H9 (cell line): Measurements from ENCODE around the gene NPM3. TPM values are rescaled to one million over a fixed set of nuclear protein-coding genes. Genes with fewer than 3 reads are reported as not detected.

ENCODE experiments used
- DNase-seq: peaks from one replicate; pipeline ENCODE4 v3.0.0-alpha.2; 2017
- H2AFZ ChIP-seq: one replicate; pipeline ENCODE4 v1.6.1; 2013; ENCODE audit warnings: mild to moderate bottlenecking, low read length, control low read depth, moderate library complexity
- H2AK5ac ChIP-seq: 2 replicates; pipeline ENCODE4 v1.6.1; 2013; ENCODE audit warnings: low read length, control low read depth, mixed read lengths; ENCODE audit not compliant: insufficient read length
- H2BK120ac ChIP-seq: one replicate; pipeline ENCODE4 v1.6.1; 2013; ENCODE audit warnings: low read depth, mild to moderate bottlenecking, low read length, control low read depth, inconsistent platforms; ENCODE audit not compliant: poor library complexity, severe bottlenecking
- H2BK12ac ChIP-seq: 2 replicates; pipeline ENCODE4 v1.6.1; 2013; ENCODE audit warnings: low read length, control low read depth, mixed read lengths, low read depth; ENCODE audit not compliant: insufficient read length
- H2BK15ac ChIP-seq: 2 replicates; pipeline ENCODE4 v1.6.1; 2013; ENCODE audit warnings: low read depth, low read length, control low read depth
- H2BK20ac ChIP-seq: one replicate; pipeline ENCODE4 v1.6.1; 2013; ENCODE audit warnings: low read depth, mild to moderate bottlenecking, low read length, control low read depth, inconsistent platforms; ENCODE audit not compliant: poor library complexity, severe bottlenecking
- H2BK5ac ChIP-seq: 2 replicates; pipeline ENCODE4 v1.6.1; 2013; ENCODE audit warnings: low read length, control low read depth, mixed read lengths; ENCODE audit not compliant: insufficient read length
- H3K14ac ChIP-seq: 2 replicates; pipeline ENCODE4 v1.6.1; 2013; ENCODE audit warnings: low read length, control low read depth; ENCODE audit not compliant: insufficient read depth
- H3K18ac ChIP-seq: 2 replicates; pipeline ENCODE4 v1.6.1; 2013; ENCODE audit warnings: low read depth, mild to moderate bottlenecking, mixed read lengths, low read length, control low read depth; ENCODE audit not compliant: insufficient read length
- H3K23ac ChIP-seq: 2 replicates; pipeline ENCODE4 v1.6.1; 2013; ENCODE audit warnings: low read length, control low read depth, mixed read lengths, low read depth; ENCODE audit not compliant: insufficient read length
- H3K23me2 ChIP-seq: 2 replicates; pipeline ENCODE4 v1.6.1; 2013; ENCODE audit warnings: low read depth, mild to moderate bottlenecking, mixed read lengths, low read length, control low read depth; ENCODE audit not compliant: insufficient read length, poor library complexity, severe bottlenecking
- H3K27ac ChIP-seq: 2 replicates; pipeline ENCODE4 v1.5.1; 2013; ENCODE audit warnings: low read length, control low read depth, mixed read lengths, low read depth; ENCODE audit not compliant: insufficient read length
- H3K27me3 ChIP-seq: 2 replicates; pipeline ENCODE4 v1.6.1; 2013; ENCODE audit warnings: low read length, control low read depth, inconsistent platforms; ENCODE audit not compliant: insufficient read depth
- H3K4ac ChIP-seq: 2 replicates; pipeline ENCODE4 v1.6.1; 2013; ENCODE audit warnings: low read depth, mild to moderate bottlenecking, control low read depth, inconsistent platforms, low read length, moderate library complexity
- H3K4me1 ChIP-seq: 2 replicates; pipeline ENCODE4 v1.6.1; 2013; ENCODE audit warnings: low read length, control low read depth, inconsistent platforms; ENCODE audit not compliant: insufficient read depth
- H3K4me2 ChIP-seq: 2 replicates; pipeline ENCODE4 v1.6.1; 2013; ENCODE audit warnings: low read length, control low read depth, mixed read lengths; ENCODE audit not compliant: insufficient read length, insufficient read depth
- H3K56ac ChIP-seq: 2 replicates; pipeline ENCODE4 v1.6.1; 2013; ENCODE audit warnings: low read depth, mild to moderate bottlenecking, mixed read lengths, low read length, control low read depth; ENCODE audit not compliant: insufficient read length
- H3K79me1 ChIP-seq: 2 replicates; pipeline ENCODE4 v1.6.1; 2013; ENCODE audit warnings: low read depth, mild to moderate bottlenecking, moderate library complexity, low read length, control low read depth, inconsistent platforms; ENCODE audit not compliant: insufficient read depth, poor library complexity, severe bottlenecking
- H3K79me2 ChIP-seq: 2 replicates; pipeline ENCODE4 v1.6.1; 2013; ENCODE audit warnings: low read length, control low read depth, inconsistent platforms; ENCODE audit not compliant: insufficient read depth
- H3K9ac ChIP-seq: 2 replicates; pipeline ENCODE4 v1.6.1; 2013; ENCODE audit warnings: low read length, control low read depth, mixed read lengths; ENCODE audit not compliant: insufficient read length; ENCODE audit errors: extremely low read depth
- H3K9me3 ChIP-seq: one replicate; pipeline ENCODE4 v1.6.1; 2013; ENCODE audit warnings: low read depth, low read length, inconsistent platforms; ENCODE audit not compliant: control insufficient read depth
- H3T11ph ChIP-seq: one replicate; pipeline ENCODE4 v1.6.1; 2013; ENCODE audit warnings: mild to moderate bottlenecking, low read length, control low read depth, inconsistent platforms
- H4K20me1 ChIP-seq: one replicate; pipeline ENCODE4 v1.6.1; 2013; ENCODE audit not compliant: control insufficient read depth, insufficient read length, insufficient read depth
- H4K5ac ChIP-seq: 2 replicates; pipeline ENCODE4 v1.6.1; 2013; ENCODE audit warnings: low read depth, mild to moderate bottlenecking, mixed read lengths, low read length, control low read depth; ENCODE audit not compliant: insufficient read length
- H4K8ac ChIP-seq: replicated peaks from 2 replicates; pipeline ENCODE4 v1.6.1; 2013; ENCODE audit warnings: low read length, control low read depth, mixed read lengths, low read depth; ENCODE audit not compliant: insufficient read length
- H4K91ac ChIP-seq: 2 replicates; pipeline ENCODE4 v1.6.1; 2013; ENCODE audit warnings: low read depth, mild to moderate bottlenecking, moderate library complexity, mixed read lengths, low read length, control low read depth; ENCODE audit not compliant: insufficient read length
- H3K27ac Mint-ChIP-seq, 3 experiments: 2 replicates in 2 of 3; 3 replicates in 1 of 3; pipeline ENCODE4 v1.8.0; 2020 to 2021; ENCODE audit warnings: mixed read lengths in 3 of 3, mild to moderate bottlenecking in 1 of 3, moderate library complexity in 1 of 3
- H3K27me3 Mint-ChIP-seq: 2 replicates; pipeline ENCODE4 v1.8.0; 2021; ENCODE audit warnings: low read depth, mild to moderate bottlenecking, moderate library complexity, mixed read lengths
- H3K36me3 Mint-ChIP-seq, 3 experiments: 2 replicates in 2 of 3; 3 replicates in 1 of 3; pipeline ENCODE4 v1.8.0; 2020 to 2021; ENCODE audit warnings: low read depth in 3 of 3, mixed read lengths in 3 of 3; ENCODE audit not compliant: insufficient read depth in 1 of 3
- H3K4me1 Mint-ChIP-seq, 2 experiments: 2 replicates each; pipeline ENCODE4 v1.8.0; 2020; ENCODE audit warnings: mixed read lengths in 2 of 2
- H3K4me3 Mint-ChIP-seq, 2 experiments: 2 replicates in 1 of 2; 3 replicates in 1 of 2; pipeline ENCODE4 v1.8.0; 2020 to 2021; ENCODE audit warnings: mild to moderate bottlenecking in 2 of 2, mixed read lengths in 2 of 2, moderate library complexity in 1 of 2
- H3K9me3 Mint-ChIP-seq, 2 experiments: 2 replicates in 1 of 2; 3 replicates in 1 of 2; pipeline ENCODE4 v1.8.0; 2020; ENCODE audit warnings: mild to moderate bottlenecking in 2 of 2, mixed read lengths in 2 of 2, moderate library complexity in 1 of 2
- WGBS: extraction: QIAGEN DNeasy Blood & Tissue Kit; methylation state at CpG from one replicate; pipeline ENCODE4 v1.1.7; 2013; ENCODE audit warnings: missing lambda C conversion rate, low lambda C conversion rate, mixed read lengths; ENCODE audit not compliant: insufficient read length; ENCODE audit errors: extremely low coverage; 5-methylcytosine and 5-hydroxymethylcytosine counted together
- total RNA-seq: library from RNA; stranded (reverse); gene quantifications from 2 replicates; pipeline ENCODE4 v1.2.1, GENCODE V29; 2021
- TF ChIP-seq, protein P1 (sequence below): fragments of 200-600 bp; sonication (generic); conservative IDR thresholded peaks from 3 replicates; pipeline ENCODE4 v1.8.0; 2021; ENCODE audit warnings: antibody characterized with exemption, mild to moderate bottlenecking

Gene NPM3
- total RNA-seq, 1 experiment from 2014 or later, result 133 TPM

DNA sequence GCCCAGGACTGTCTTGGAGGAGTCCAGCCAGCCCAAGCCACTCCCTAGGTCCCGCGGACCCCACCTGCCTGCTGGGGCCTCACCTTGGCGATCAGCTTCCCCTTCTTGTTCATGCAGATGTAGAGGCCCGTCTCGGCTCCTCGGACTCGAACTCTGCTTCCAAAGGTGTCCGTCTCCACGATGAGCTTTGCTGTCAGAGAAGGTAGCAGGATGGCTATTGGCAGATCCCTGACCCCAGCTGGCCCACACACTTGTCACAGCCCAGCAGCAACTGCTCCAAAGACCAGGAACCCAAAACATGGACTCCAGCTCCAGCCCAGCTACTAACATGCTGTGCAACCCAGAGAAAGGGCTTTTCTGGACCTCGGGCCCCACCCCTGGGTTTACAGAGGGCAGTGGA lies 11.9 kb downstream of the NPM3 start:
- H2AK5ac ChIP-seq, result no peak overlapping the region
- Mint-ChIP-seq H3K27ac (no peak overlapping the region; a peak in 2 of 7 replicates), H3K4me1 (peaks cover 36 to 47% of the 10 kb centered on the region in 2 experiments), H3K36me3 (peaks cover 0 to 5% (median 0%) of the 10 kb centered on the region in 3 experiments; a peak in 3 of 7 replicates), H3K9me3 (no peaks in the 10 kb centered on the region; a peak in 1 of 5 replicates), H3K27me3 (peaks cover 52% of the 10 kb centered on the region), H3K4me3 (peak overlapping the region in 1 of 2 experiments; percentile 44; a peak in 1 of 5 replicates)
- H2BK12ac ChIP-seq, result no peak overlapping the region
- H4K5ac ChIP-seq, result no peak overlapping the region
- TF ChIP-seq, protein P1, sequence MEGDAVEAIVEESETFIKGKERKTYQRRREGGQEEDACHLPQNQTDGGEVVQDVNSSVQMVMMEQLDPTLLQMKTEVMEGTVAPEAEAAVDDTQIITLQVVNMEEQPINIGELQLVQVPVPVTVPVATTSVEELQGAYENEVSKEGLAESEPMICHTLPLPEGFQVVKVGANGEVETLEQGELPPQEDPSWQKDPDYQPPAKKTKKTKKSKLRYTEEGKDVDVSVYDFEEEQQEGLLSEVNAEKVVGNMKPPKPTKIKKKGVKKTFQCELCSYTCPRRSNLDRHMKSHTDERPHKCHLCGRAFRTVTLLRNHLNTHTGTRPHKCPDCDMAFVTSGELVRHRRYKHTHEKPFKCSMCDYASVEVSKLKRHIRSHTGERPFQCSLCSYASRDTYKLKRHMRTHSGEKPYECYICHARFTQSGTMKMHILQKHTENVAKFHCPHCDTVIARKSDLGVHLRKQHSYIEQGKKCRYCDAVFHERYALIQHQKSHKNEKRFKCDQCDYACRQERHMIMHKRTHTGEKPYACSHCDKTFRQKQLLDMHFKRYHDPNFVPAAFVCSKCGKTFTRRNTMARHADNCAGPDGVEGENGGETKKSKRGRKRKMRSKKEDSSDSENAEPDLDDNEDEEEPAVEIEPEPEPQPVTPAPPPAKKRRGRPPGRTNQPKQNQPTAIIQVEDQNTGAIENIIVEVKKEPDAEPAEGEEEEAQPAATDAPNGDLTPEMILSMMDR, result no peak
- H3K9me3 ChIP-seq, result no peaks in the 10 kb centered on the region
- H3K23me2 ChIP-seq, result peaks cover 15% of the 10 kb centered on the region
- peaks cover 33% of the 10 kb centered on the region for H3K27me3 ChIP-seq
- H3K4me2 ChIP-seq, result no peak overlapping the region
- no peak overlapping the region for H3K23ac ChIP-seq
- no peaks in the 10 kb centered on the region for H3K79me2 ChIP-seq
- no peak overlapping the region for H4K8ac ChIP-seq
- H3K4me1 ChIP-seq, result peaks cover 7% of the 10 kb centered on the region; the same call in 1 of the 2 replicates
- no peak overlapping the region for H3K27ac ChIP-seq
- H3T11ph ChIP-seq, result no peak overlapping the region
- H3K79me1 ChIP-seq, result no peaks in the 10 kb centered on the region
- H2BK120ac ChIP-seq, result no peak overlapping the region
- no peak for DNase-seq
- no peak overlapping the region for H2BK5ac ChIP-seq
- H4K91ac ChIP-seq, result no peak overlapping the region
- no peak overlapping the region for H3K18ac ChIP-seq
- WGBS, result no CpG with 5 or more reads among the region's 10 CpGs
- no peak overlapping the region for H2AFZ ChIP-seq
- H3K56ac ChIP-seq, result no peak overlapping the region
- H2BK15ac ChIP-seq, result no peak overlapping the region
- H2BK20ac ChIP-seq, result no peak overlapping the region
- no peak overlapping the region for H3K9ac ChIP-seq
- no peaks in the 10 kb centered on the region for H4K20me1 ChIP-seq
- H3K4ac ChIP-seq, result no peak overlapping the region
- H3K14ac ChIP-seq, result no peak overlapping the region
